MM.1S (cell line): ENCODE results near the gene SRF.
"Not testable (repeated sequence)": the region's sequence is repeated elsewhere in the genome, so short reads cannot be mapped to it uniquely, and the experiment has no call there.

Experiments used
- DNase-seq: peaks from one replicate; pipeline ENCODE4 v3.0.0-alpha.2; 2015
- H2AFZ ChIP-seq: fragments of 300-600 bp; sonication (generic); 2 replicates; pipeline ENCODE4 v1.6.0; 2016; ENCODE audit warnings: antibody characterized with exemption, low read length
- H3F3A ChIP-seq: fragments of 300-600 bp; sonication (generic); 2 replicates; pipeline ENCODE4 v1.6.1; 2016; ENCODE audit warnings: mild to moderate bottlenecking, antibody characterized with exemption, low read length, moderate library complexity, mixed read lengths; ENCODE audit not compliant: insufficient read depth
- H3K27ac ChIP-seq: fragments of 300-600 bp; sonication (generic); 2 replicates; pipeline ENCODE4 v1.5.1; 2016; ENCODE audit warnings: mild to moderate bottlenecking, low read length
- H3K27me3 ChIP-seq: fragments of 300-600 bp; sonication (generic); replicated peaks from 2 replicates; pipeline ENCODE4 v1.6.0; 2016; ENCODE audit warnings: low read length; ENCODE audit not compliant: insufficient read depth
- H3K36me3 ChIP-seq: fragments of 300-600 bp; sonication (generic); replicated peaks from 2 replicates; pipeline ENCODE4 v1.6.1; 2016; ENCODE audit warnings: mild to moderate bottlenecking, low read length, mixed read lengths; ENCODE audit not compliant: insufficient read depth
- H3K4me1 ChIP-seq: fragments of 300-600 bp; sonication (generic); 2 replicates; pipeline ENCODE4 v1.6.1; 2016; ENCODE audit warnings: low read length, mixed read lengths
- H3K4me2 ChIP-seq: fragments of 300-600 bp; sonication (generic); 2 replicates; pipeline ENCODE4 v1.6.0; 2016; ENCODE audit warnings: low read depth, low read length
- H3K4me3 ChIP-seq: fragments of 300-600 bp; sonication (generic); 2 replicates; pipeline ENCODE4 v1.5.1; 2016; ENCODE audit warnings: low read length, mixed read lengths
- H3K79me2 ChIP-seq: fragments of 300-600 bp; sonication (generic); 2 replicates; pipeline ENCODE4 v1.6.1; 2016; ENCODE audit warnings: mixed run types, low read length, mixed read lengths
- H3K9ac ChIP-seq: fragments of 300-600 bp; sonication (generic); 2 replicates; pipeline ENCODE4 v1.6.1; 2016; ENCODE audit warnings: low read length, mixed read lengths
- H3K9me2 ChIP-seq: fragments of 300-600 bp; sonication (generic); replicated peaks from 2 replicates; pipeline ENCODE4 v1.6.1; 2016; ENCODE audit warnings: mild to moderate bottlenecking, low read length, mixed read lengths; ENCODE audit not compliant: insufficient read depth
- H3K9me3 ChIP-seq: fragments of 300-600 bp; sonication (generic); replicated peaks from 2 replicates; pipeline ENCODE4 v1.6.1; 2016; ENCODE audit warnings: mild to moderate bottlenecking, low read length, mixed read lengths; ENCODE audit not compliant: insufficient read depth
- H4K20me1 ChIP-seq: fragments of 300-600 bp; sonication (generic); 2 replicates; pipeline ENCODE4 v1.6.1; 2016; ENCODE audit warnings: mild to moderate bottlenecking, low read length, moderate library complexity, mixed read lengths; ENCODE audit not compliant: insufficient read depth
- EZH2 ChIP-seq: fragments of 300-600 bp; sonication (generic); optimal IDR thresholded peaks from 2 replicates; pipeline ENCODE3; 2017; ENCODE audit warnings: low read depth, mild to moderate bottlenecking, antibody characterized with exemption, low read length, mixed read lengths
- EZH2phosphoT487 ChIP-seq: fragments of 300-600 bp; sonication (generic); IDR thresholded peaks from 2 replicates; pipeline ENCODE4 v1.6.1; 2018; ENCODE audit warnings: antibody characterized with exemption, low read length
- TF ChIP-seq, protein P1 (sequence below): fragments of 300-600 bp; sonication (generic); IDR thresholded peaks from 2 replicates; pipeline ENCODE4 v1.5.1; 2016; ENCODE audit warnings: antibody characterized with exemption, low read length, mixed read lengths

Gene SRF

GRCh38 chr6:43129434-43130194, 41.5 kb upstream of the SRF start:
- Histone ChIP-seq H3K27ac (no peak overlapping the region), H3K9me2 (no peaks in the 10 kb centered on the region), H3K9ac (no peak overlapping the region), H3K4me1 (no peaks in the 10 kb centered on the region), H3K36me3 (no peaks in the 10 kb centered on the region), H3K27me3 (peaks cover 15% of the 10 kb centered on the region), H3K4me2 (no peak overlapping the region), H4K20me1 (no peaks in the 10 kb centered on the region), H3F3A (no peaks in the 10 kb centered on the region), H3K4me3 (no peak overlapping the region), H2AFZ (no peak overlapping the region), H3K9me3 (no peaks in the 10 kb centered on the region), H3K79me2 (no peaks in the 10 kb centered on the region)
- TF ChIP-seq EZH2phosphoT487: no peak
- TF ChIP-seq, protein P1, sequence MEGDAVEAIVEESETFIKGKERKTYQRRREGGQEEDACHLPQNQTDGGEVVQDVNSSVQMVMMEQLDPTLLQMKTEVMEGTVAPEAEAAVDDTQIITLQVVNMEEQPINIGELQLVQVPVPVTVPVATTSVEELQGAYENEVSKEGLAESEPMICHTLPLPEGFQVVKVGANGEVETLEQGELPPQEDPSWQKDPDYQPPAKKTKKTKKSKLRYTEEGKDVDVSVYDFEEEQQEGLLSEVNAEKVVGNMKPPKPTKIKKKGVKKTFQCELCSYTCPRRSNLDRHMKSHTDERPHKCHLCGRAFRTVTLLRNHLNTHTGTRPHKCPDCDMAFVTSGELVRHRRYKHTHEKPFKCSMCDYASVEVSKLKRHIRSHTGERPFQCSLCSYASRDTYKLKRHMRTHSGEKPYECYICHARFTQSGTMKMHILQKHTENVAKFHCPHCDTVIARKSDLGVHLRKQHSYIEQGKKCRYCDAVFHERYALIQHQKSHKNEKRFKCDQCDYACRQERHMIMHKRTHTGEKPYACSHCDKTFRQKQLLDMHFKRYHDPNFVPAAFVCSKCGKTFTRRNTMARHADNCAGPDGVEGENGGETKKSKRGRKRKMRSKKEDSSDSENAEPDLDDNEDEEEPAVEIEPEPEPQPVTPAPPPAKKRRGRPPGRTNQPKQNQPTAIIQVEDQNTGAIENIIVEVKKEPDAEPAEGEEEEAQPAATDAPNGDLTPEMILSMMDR: peak; percentile 38
- no peak for DNase-seq

- peaks cover 15% of the 10 kb centered on the region; the same call in 1 of the 2 replicates for H3K27me3 ChIP-seq
- no peak for TF ChIP-seq EZH2phosphoT487
- no peak for TF ChIP-seq EZH2
- TF ChIP-seq, protein P1: no peak
- H3K4me2 ChIP-seq: no peak overlapping the region
- no peaks in the 10 kb centered on the region for H3K4me1 ChIP-seq
- no peaks in the 10 kb centered on the region for H3K36me3 ChIP-seq
- no peak overlapping the region for H3K9ac ChIP-seq
- no peaks in the 10 kb centered on the region for H3F3A ChIP-seq
- no peaks in the 10 kb centered on the region for H3K79me2 ChIP-seq
- H3K9me2 ChIP-seq: no peaks in the 10 kb centered on the region
- H3K9me3 ChIP-seq: no peaks in the 10 kb centered on the region
- no peak overlapping the region for H3K4me3 ChIP-seq
- no peak overlapping the region for H3K27ac ChIP-seq
- no peak overlapping the region for H2AFZ ChIP-seq
- no peaks in the 10 kb centered on the region for H4K20me1 ChIP-seq
- DNase-seq: no peak
These were observed 40.6 kb upstream of the SRF start for GRCh38 chr6:43130429-43130828.

- H3K27me3 ChIP-seq: peaks cover 15% of the 10 kb centered on the region; the same call in 1 of the 2 replicates
- H3F3A ChIP-seq, H3K4me3 ChIP-seq, H4K20me1 ChIP-seq, H3K4me2 ChIP-seq, H2AFZ ChIP-seq, DNase-seq, H3K36me3 ChIP-seq, H3K79me2 ChIP-seq, H3K9ac ChIP-seq, H3K9me2 ChIP-seq, H3K27ac ChIP-seq, H3K4me1 ChIP-seq, H3K9me3 ChIP-seq: not testable (repeated sequence)
These were observed 39.7 kb upstream of the SRF start for GRCh38 chr6:43131379-43131778.

DNA sequence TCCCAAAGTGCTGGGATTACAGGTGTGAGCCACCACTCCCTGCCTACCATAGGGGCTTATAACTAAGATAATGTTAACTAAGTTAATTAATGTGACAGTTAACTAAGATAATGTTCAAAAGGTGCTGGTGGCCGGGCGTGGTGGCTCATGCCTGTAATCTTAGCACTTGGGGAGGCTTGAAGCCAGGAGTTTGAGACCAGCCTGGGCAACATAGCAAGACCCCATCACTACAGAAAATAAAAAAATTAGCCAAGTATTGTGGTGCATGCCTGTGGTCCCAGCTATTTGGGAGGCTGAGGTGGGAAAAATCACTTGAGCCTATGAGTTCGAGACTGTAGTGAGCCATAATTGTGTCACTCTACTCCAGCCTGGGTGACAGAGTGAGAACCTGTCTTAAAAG, 32.8 kb upstream of the SRF start:
- Histone ChIP-seq H3K9ac (no peak overlapping the region), H3F3A (no peaks in the 10 kb centered on the region), H3K27me3 (no peaks in the 10 kb centered on the region), H3K4me1 (no peaks in the 10 kb centered on the region), H3K9me3 (no peaks in the 10 kb centered on the region), H3K4me2 (no peak overlapping the region), H2AFZ (no peak overlapping the region), H3K36me3 (no peaks in the 10 kb centered on the region), H3K4me3 (no peak overlapping the region), H3K9me2 (no peaks in the 10 kb centered on the region), H3K27ac (no peak overlapping the region), H4K20me1 (no peaks in the 10 kb centered on the region), H3K79me2 (no peaks in the 10 kb centered on the region)
- TF ChIP-seq EZH2phosphoT487 (no peak), EZH2 (no peak)
- TF ChIP-seq, protein P1: no peak
- no peak for DNase-seq

- H3K27me3 ChIP-seq, H3K36me3 ChIP-seq, H3K4me2 ChIP-seq, H3K9me2 ChIP-seq, H4K20me1 ChIP-seq, H3K9me3 ChIP-seq, H3K79me2 ChIP-seq, DNase-seq, H3F3A ChIP-seq, H3K9ac ChIP-seq, H3K4me1 ChIP-seq, H3K27ac ChIP-seq, H2AFZ ChIP-seq, H3K4me3 ChIP-seq: not testable (repeated sequence)
These were observed 31.1 kb upstream of the SRF start for GRCh38 chr6:43139973-43140372.
